NOMO-1 treated with DMSO at 0.1 percent for 48 hours (cell line): ENCODE results near the gene SLC9B2.

Source experiments
- DNase-seq: peaks from one replicate; lab custom pipeline; 2025; ENCODE audit not compliant: unreplicated experiment; lab: John Stamatoyannopoulos, UW

The SLC9B2 gene

DNA sequence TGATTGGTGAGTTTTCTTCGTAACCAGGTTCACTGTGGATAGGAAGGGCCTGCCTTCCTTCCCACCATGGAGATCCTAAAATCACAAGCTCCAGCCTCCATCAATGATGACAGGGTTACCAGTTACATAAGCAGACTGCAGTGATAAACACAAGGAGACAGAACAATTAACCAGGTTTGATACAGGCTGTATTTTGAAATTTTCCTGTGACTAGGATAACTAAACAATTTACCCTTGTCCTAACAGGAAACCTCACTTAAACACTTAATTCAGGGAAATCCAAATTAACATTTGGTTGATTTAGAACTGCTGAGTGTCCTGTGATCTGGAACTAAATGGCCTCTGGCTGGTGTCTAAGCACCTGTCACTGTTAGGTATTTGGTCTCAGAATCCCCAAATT is 3.1 kb upstream of the SLC9B2 start:
- no peak for DNase-seq

DNA sequence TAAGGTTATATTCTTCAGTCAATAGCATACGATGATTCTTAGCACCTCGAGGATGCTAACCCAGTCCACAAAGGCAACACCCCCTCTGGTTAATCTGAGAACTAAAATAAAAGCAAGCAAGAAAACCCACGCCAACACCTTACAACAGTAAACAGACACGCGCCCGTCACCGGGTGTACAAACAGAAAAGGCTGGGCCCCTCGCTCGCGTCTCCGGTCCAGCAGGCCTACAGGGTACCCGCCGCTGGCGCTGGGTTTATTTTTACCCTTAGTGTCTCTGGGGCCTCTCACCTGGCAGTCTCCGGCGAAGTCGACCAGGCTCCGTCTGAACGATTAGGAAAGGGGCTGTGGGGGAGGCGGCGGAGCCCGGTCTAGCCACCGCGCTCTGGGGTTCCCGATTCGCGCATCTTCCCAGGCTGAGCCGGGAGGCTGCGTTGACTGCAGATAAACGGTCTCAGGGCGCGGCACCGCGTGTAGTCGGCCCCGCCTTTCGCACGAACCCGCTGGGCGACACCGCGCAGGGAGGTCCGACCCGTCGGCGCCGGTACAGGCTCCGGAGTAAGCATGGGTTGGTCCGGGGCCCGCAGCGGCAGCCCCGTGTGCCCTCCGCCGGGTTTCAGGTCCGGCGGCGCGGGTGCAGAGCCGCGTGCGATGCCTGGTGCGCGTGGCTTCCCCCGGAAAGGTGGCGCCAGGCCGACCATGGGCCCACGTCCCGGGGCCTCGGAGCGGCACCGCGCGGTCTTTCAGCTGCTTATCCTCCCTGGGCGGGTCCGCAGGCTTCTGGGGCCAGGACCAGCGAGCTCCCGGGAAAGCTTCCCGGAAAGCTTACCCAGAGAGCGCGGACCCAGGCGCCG is 441 bp downstream of the SLC9B2 start:
- peak; percentile 30 for DNase-seq

DNA sequence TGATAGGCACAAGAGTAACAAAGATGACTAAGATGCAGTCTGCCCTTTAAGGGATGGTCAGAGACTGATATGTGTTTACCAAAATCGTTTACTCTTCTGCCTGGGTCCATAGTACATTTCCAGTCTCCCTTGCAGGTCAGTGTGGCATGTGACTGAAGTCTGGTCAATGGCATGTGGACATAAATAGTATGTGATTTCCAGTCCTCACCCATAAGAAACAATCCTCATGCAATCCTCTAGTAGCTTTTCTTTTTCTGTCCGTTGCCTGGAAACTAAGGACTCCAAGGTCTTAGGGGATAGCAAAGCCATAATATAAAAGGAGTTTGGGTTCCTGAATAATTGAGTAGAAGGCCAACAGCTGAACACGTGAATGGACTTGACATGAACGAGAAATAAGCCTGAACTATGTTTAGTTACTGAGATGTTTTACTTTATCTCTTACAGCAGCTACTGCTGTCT is 1.1 kb downstream of the SLC9B2 start:
- DNase-seq, result no peak

DNA sequence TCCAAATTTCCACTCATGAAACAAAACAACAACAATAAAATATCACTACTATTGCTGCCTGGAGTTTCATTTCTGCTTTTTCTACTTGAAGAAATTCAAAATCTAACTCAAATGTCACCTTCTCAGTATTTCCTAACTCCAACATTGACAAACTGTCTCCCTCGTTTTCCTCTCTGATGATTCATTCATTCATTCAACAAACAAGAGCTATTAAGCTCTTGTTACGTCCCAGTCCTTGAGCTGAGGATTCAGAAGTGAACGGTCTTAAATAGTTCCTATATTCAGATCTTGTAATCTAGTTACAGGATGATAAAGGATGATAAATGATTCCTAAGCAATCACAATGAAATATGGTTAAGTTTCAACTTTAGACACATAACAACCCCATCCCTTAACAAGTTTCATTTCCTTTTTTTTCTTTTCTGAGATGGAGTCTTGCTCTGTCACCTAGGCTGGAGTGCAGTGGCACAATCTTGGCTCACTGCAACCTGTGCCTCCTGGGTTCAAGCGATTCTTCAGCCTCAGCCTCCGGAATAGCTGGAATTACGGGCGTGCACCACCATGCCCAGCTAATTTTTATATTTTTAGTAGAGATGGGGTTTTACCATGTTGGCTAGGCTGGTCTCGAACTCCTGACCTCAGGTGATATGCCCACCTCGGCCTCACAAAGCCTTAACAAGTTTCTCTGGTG is 1.7 kb downstream of the SLC9B2 start:
- peak; percentile 93 for DNase-seq

DNA sequence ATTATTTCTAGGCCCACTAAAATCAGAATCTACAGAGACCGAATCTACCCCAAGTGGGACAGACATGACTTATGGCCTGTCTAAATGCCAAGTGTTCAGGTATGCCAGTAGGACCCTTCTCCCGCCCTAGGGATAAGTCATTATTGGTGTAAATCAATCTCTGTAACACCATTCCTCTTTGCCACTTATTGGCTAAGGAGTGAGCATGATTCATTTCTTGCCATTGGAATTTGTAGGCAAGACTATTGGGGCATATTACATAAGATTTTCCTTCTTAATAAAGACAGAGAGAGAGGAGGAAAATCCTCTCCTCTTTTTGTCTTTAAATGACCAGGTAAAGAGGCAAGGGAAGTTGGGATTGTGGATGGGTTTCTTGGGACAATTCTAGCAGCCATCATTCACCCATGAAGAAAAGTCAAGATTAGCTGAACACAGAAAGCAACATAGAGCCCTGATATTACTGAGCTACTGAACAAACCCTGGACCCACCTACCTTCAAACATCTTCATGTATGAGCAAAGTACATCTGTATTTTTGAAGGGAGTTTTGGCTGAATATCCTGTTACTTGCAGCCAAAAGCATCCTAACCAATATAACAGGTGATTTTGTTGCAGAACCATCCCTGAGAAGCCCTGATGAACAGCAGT is 2.6 kb downstream of the SLC9B2 start:
- no peak for DNase-seq

DNA sequence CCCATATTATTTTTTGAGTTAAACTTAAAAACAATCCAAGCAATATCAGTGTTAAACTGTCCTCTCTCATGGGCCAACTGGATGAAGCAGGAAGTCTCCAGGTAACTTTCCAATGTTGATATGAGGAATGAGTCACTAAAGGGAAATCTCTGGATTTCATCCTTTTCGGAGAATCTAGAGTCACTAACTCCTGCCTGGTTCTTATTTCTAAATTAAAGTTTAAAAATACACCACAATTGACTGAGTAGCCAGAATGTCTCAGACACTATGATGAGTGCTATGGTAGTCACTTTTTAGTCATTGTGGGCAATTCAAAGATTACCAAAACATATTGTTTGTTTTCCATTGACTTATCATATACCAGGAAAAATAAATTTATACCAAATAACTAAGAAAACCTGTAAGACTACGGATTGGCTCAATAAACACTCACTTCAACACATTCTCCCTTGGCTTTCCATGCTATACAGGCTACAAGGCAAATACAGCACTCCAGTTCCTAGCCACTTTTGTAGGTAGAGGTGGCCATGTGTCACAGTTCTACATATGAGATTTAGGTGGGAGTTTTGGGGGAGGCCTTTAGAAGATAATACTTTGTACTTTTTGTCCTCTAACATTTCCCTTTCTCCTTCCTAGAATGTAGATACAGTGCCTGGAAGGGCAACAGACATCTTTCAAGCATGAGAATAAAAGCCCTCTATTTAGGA is 8.6 kb downstream of the SLC9B2 start:
- no peak for DNase-seq

DNA sequence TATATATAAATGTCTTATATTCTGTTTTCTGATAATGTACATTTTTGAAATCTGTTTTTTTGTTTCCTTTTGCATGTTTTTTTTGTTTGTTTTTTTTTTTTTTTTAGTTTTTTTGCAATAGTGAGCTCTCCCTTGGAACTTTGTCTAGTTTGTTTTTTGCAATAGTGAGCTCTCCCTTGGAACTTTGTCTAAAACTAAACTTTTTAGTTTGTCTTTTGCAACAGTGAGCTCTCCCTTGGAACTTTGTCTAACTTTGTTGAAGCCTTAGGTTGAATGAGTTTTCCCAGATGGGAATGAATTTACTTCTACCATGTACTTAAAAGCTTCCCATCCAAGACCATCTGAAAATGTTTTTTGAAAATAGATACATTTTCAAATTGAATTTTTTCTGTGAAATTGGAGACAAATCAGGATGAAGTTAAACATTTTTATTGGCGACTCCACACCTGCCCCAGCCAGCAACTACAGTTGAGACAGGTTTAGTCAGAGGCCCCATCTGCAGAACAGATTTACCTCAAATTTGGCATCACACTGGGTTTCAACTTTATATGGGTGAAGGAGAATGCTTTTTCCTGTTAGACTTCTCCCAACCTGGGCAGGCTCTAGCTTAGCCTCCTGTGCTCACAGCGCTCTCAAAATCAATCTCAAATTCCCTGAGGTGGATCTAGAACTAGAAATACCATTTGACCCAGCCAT is 16.0 kb downstream of the SLC9B2 start:
- DNase-seq, result no peak

DNA sequence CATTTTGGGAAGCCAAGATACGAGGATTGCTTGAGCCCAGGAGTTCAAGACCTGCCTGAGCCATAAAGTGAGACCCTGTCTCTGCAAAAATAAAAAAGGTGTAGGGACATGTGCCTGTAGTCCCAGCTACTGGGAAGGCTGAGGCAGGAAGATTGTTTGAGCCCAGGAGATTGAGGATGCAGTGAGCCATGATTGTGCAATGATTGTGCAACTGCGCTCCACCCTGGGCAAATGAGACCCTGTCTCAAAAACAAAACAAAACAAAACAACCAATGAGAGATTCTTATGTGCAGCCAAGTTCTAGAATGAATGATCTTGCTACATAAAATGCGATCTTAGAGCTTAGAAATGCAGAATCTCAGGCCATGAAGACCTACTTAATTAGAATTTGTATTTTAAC is 22.5 kb downstream of the SLC9B2 start:
- no peak for DNase-seq

DNA sequence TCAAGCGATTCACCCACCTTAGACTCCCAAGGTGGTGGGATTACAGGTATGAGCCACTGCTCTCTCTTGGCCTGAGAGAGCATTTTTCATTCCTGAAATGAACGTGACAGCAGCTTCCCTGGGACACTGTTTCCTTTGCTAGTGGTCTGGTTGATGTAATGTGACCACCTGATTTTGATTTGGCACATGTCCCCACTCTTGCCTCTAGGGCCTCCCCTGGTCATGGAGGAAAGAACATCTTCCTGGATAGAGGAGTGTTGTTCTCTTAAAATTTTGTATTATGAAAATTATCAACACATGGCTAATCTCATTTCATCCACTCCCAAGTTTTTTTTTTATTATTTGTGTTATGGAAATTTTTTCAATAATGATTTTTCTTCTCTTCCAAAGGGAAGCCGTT is 23.8 kb downstream of the SLC9B2 start:
- no peak for DNase-seq

DNA sequence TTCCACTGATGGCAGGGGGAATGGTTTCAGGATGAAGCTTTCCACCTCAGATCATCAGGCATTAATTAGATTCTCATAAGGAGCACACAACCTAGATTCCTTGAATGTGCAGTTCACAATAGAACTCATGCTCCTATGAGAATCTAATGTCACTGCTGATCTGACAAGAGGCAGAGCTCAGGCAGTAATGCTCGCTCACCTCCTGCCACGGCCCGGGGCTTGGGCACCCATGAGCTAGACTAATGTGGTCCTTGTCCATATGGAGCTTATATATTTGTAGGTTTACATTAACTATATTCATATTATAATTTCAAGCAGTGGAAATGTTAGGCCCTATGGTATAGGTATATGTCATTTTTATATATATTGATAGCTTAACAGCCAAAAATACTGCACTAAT is 24.4 kb downstream of the SLC9B2 start:
- no peak for DNase-seq

DNA sequence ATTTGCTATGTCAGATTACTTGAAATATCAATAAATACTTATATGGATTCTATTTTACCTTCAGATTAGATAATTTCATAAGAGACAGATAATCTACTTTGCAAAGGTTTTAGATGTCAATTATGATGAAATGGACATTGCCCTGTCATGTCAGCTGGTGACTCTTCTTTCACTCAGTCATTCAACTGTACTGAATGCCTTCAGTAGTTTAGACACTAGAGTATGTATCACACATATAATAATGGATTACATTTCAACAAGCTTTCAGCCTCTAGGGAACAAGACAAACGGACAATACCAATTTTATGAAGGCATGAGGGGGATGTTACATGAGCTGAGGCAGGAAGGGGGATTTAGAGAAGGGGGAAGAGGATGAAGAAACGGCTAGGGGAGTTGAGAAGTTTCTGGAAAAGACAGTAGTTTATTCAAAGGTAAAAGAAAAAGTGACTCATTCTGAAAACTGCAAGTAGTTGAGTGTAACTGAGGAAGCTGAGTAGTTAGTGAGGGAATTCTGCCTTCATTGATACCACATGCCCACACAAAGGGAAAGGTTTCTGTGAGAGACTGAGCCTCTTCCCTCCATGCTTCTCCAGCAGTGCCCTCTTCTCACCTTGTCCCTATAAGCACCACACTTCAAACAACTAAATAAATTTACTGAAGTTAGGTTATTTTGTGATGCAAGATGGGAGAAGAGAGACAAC is 25.7 kb downstream of the SLC9B2 start:
- DNase-seq, result no peak

DNA sequence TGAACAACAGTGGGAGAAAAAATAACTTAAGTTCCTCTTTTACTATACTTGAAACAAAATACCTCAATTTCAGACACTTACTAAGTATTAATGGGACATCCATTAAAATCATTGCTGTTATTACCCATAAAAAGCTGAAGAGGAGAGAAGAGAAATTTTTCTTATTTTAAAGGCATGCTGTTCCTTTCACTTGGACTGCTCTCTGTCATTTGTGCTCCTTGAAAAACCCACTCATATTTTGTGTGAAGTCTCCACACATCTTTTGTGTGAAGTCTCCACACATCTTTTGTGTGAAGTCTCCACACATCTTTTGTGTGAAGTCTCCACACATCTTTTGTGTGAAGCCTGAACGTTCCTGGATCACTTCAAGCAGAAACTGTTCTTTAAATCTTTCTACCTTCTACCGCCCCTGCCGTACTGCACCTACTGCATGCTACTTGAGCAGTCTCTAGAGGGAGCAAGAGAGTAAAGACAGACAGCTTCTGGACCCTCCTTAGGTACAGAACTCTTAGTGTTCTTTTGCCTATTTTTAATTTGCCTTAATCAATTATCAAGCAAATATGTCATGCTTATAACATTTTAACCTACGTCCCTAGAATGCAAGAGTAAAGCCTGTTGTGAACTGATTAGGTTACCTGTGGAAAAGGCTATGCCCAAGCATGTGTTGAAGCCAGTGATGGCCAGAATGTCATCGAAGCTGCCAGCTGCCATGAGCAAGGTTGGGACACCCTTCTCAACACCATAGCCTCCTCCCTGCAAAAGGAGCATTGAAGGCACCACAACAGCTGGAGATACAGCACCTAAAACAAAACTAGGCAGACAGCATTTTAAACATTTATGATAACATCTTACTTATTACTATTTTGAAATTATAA is 29.9 kb downstream of the SLC9B2 start:
- DNase-seq, result peak; percentile 55

DNA sequence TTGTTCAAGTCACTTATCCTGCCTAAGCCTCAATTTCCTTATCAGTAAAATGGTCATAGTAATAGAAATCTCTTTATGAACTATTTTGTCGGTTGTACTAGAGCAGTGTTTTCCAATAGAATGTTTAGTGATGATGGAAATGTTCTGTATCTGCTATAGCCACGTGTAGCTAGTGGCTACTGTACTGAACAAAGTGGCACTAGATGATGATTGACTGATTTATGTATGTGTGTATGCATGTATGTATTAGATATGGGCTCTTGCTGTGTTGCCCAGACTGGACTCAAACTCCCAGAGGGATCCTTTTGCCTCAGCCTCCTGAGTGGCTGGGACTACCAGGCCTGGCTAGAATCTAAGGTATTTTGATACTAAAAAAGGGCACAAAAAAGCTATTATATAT is 32.4 kb downstream of the SLC9B2 start:
- no peak for DNase-seq

DNA sequence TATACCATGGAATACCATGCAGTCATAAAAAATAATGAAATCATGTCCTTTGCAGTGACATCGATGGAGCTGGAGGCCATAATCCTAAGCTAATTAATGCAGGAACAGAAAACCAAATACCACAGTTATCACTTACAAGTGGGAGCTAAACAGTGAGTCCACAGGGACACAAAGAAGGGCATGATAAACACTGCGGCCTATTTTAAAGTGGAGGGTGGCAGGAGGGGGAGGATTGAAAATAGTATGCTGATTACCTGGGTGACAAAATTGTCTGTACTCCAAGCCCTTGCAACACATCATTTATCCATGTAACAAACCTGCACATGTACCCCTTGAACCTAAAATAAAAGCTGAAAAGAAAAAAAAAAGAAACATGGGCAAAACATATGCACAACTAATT is 40.4 kb downstream of the SLC9B2 start:
- DNase-seq, result no peak

DNA sequence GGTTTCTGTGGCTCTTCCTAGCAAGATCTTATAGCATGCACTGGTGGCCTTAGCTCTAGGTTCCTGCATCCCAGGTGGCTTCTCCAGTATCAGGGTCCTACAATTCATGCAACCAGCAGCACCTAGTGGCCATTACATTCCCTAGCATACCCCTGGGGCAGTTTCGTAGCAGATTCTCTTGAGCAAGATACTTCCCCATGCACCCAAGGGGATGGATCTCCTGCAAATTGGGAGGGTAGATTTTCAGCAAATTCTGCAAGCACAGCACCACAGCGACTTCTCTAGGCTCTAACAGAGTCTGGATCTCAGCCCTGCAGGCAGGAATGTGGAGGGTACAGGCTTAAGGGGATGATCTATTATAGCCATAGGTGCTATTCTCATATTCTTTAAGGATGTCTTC is 44.0 kb downstream of the SLC9B2 start:
- DNase-seq, result peak; percentile 37

DNA sequence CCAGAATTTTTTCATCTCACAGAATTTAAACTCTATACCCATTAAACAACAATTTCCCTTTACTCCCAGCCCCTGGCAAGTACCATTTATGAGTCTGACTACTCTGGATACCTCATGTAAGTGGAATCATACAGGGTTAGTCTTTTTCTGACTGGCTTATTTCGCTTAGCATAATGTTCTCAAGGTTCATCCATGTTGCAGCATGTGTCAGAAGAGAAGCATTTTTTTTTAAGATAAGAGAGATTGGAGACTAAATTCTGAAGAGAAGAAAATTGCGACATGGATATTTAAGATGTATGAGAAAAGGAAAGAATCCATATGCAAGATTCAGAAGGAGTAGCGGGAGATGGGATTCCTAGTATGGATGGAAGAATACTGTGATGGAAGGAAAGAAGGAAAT is 45.8 kb downstream of the SLC9B2 start:
- no peak for DNase-seq

DNA sequence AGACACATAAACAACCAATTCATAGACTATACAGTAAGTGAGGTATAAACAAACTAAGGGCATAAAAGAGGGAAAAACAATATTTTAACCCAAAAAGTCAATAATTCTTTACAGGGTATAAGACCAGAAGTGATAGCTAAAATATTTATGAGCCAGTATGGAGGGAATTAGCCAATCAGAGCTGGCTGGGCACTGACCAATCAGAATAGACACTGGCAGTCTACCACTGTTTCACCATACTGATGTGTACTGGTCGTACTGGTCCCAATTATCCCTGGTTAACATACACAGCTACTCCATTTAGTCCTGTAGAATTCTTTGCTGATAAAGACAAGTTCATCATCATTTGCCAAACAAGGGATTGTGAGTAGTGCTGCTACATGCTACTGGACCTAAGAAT is 47.3 kb downstream of the SLC9B2 start:
- DNase-seq, result no peak

DNA sequence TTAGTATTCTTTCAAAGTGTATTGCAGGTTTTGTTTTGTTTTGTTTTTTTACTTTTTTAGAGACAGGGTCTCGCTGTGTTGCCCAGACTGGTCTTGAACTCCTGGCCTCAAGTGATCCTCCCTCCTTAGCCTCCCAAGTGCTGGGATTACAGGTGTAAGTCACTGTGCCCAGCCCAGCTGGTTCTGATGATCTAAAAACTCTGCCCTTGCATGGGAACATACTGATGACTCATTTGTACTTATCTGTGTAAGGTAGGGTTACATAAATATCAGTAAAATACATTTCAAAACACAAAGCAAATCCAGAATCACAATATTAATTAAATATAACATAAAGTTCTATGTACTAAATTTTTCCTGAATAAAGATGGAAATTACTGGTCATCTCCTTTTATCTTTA is 49.7 kb downstream of the SLC9B2 start:
- no peak for DNase-seq

DNA sequence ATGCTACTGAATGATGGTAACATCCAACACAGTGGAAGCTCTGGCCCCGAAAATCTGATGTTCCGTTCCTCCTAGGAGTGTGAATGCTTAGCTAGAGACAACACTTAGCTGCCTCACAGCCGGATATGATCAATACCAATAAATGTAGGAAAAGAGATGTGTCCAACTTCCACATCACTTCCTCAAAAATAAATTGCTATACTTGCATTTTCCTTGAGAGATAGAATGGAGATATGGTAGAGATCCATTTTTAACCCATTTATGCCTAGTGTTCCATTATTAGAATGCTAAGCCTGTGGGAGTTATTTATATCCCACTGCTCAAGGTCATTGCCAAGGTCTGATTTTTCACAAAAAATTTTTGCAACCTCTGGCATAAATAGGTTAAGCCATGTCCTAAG is 51.6 kb downstream of the SLC9B2 start:
- no peak for DNase-seq
